ENCODE results near the gene SNORC.

The SNORC gene

DNA sequence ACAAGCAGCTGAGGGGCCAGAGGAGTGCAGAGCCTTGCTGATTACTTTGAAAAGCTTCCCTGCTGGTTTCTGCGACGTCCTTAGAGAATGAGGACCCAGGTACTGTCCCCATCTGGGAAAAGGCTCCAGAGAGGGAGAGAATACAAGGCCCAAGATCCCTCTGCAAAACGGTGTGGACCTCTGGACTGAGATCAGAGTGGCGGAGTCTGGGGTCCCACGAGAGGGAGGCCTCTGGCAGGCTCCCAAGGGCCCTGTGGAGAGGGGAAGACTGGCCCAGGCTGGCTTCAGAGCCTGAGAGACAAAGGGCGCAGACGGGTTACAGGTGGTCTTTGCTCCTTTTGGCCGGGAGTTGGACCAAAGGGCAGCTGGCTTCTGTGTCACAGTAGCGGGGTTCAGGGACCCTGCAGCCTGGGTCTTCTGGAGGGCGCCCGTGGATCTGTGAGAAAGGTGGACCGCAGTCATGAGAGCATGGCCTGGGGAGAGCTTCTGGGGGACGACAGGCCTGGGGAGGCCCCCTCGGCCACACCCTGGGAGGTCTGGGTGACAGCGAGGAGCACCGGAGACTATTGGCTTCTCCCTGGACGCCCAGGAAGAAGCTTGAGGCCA is 805 bp downstream of the SNORC start:
- no peak for DNase-seq

DNA sequence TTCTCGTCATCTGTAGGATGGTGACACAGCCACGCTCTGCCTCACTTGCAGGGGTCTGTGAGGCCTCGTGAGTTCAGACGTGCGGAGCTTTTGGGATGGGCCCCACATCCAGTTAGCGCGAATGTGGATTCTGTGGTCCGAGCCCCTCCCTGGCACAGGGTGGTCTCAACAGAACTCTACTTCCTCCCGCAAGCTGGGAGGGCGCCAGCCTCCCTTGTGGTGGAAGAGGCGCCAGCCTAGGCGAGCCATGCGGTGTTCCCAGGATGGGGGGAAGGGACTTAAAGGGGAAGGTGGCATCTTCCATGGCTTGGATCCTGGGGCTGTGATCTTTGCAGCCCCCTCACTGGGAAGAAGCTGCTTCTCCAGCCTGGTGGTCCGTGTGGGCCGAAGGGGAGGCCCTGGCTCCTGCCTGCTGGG is 1.4 kb downstream of the SNORC start:
- DNase-seq: no peak

DNA sequence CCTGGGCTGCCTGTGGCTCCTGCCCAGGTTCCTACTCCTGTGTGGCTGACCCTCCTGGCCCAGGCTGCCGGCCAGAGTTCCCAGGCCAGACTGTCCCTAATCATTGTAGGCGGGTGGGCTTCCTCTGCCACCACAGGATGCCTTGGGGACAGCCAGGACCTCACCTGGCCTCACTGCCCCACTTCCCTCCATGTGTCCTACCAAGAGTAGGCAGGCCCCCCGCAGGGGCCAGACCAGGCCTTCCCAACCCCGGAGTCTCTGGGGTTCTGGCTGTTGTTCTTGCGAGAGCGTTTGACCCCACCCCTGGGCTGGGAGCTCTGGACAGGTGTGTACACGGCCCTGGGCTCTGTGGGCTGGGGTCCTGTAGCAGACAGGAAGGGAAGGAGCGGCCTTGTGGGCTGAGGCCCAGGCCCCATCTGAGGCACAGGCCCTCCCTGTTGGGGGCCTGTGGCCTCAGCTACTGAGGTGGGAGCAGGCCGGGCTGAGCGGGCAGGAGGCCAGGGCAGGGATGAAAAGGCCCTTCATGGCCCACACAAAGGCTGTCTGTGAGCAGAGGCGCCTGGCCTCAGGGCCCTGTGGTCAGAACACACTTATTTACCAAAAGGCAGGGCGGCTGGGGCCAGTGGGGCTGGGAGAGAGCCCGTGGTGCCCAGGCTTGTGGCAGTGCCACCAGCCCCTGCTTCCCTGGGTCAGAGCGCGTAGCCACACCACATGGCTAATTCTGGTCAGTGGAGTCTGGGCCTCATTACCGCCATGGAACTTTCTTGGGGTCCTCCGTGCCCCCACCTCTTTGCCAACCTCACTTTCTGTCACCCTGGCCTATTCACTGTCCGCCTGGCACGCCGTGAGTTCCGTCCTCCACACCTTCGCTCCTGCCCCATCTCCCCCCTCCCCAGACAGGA is 2.0 kb downstream of the SNORC start:
- DNase-seq: no peak

DNA sequence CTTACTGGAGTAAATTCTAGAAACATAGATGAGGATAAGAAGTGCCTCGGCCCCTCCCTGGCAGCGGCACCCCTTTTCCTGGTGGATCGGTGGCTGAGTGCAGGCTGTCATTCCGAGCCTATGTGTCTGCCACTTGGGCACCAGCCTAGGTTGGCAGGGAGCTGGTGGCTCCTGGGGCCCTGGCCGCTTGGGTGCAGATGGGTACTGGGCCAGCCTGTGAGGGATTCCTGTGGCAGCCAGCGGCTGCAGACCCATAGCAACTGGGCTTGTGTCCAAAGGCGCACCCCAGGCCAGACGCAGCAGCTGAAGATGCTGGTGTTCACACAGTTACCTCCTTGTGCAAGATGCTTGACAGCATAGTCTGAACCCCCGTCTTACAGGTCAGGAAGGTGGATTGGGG is 2.8 kb downstream of the SNORC start:
- DNase-seq: no peak

DNA sequence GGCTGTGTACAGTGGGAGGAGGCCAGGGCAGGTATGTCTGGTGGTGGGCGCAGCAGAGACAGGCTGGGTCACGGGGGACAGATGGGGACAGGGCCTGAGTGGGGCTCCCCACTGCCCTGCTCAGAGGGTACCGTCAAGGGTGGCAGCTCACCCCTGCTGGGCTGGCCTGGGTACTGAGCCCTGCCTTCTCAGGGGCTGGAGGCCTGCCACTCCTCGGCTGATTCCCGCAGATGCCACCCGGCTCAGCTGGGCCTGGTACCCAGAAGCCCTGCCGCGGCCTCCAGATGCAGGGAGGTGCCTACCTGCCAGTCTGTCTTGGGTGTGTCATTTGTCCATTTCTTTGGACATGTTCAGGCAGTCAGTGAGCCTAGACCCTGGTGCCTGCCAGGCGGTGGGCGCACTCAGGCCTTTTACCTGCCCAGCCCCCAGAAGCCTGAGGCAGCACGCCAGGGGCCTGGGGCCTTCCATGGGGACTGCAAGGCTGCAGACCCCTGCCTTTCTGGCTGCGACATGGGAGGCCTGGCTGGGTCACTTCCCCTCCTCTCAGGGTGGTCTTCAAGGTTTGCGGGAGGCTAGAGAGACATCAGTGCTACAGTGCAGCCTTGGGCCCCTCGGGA is 3.3 kb downstream of the SNORC start:
- no peak for DNase-seq

DNA sequence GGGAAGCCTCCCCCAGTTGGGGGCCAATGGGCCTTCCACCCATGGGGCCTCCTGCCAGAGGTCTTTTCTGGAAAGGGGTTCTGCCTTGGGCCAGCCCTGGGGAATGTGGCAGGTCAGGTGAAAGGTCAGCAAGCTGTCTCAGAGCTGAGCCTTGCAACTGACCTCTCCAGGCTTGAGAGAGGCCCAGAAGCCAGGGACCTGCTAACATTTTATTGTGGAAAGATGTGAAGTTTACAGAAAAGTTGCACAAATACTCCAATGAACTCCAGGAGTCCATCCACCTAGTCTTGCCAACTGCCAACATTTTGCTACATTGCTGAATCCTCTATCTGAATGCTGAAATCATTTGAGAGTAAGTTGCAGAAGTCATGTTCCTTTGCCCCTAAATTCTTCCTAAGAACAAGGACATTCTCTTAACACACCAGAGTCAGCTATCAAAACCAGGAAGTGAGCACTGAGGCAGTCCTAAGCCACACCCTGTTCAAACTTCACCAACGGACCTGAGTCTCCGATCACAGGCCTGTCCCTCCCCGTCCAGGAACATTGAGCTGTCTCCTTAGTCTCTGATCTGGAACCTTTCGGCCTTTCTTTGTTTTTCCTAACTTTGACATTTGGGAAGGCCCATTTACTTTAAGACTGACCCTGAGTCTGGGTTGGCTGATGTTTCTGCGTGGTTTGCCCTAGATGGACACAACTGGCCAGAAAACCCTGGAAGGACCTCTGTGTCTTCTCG is 4.0 kb downstream of the SNORC start:
- DNase-seq: no peak

DNA sequence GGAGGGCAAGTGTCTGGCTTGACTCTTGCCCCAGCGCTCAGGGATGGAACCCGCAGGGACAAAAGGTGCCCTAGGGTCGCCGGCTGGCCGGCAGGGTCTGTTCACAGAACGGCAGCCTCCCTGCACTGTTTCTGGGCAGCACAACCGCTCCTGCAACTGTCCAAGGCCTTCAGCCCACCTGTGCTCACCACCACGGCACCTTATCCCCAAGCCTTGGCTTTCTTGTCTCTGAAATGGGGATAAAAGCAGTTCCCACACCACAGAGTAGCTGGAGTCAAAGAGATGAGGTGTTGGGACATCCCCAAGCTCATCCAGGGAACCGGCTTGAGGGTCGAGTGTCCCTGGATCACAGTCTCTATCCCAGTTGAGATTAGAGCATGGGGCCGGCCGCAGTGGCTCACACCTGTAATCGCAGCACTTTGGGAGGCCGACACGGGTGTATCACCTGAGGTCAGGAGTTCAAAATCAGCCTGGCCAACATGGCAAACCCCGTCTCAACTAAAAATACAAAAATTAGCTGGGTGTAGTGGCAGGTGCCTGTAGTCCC is 4.7 kb downstream of the SNORC start:
- no peak for DNase-seq

DNA sequence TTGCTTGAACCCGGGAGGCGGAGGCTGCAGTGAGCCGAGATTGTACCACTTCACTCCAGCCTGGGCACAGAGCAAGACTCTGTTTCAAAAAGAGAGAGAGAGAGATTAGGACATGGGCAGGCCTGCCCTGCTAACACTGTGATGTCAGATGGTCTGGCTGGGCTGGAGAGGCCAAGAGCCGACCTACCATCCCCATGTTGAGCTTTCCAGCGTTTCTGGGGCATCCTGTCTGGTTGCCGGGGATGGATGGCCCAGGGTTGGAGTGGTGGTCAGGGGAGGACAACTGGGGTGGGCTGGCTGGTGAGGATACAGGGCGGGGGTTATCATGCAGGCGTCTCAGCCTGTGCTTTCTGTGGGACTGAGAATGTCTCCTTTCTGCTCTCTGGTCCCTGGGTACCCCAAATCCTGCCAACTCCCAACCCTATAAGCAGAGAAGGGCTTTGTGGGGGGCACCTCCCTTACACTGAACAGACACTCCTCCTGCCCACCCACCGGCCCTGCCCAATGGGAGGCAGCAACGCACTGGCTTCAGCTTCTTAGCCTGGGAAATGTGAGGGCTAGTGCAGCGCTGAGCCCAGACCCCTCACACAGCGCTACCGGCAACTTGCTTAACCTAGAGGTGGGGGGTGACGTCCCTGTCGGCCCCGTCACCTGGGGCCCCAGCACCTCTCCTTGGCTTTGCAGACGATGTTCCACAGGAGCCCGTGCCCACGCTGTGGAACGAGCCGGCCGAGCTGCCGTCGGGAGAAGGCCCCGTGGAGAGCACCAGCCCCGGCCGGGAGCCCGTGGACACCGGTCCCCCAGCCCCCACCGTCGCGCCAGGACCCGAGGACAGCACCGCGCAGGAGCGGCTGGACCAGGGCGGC is 5.4 kb downstream of the SNORC start:
- no peak for DNase-seq

DNA sequence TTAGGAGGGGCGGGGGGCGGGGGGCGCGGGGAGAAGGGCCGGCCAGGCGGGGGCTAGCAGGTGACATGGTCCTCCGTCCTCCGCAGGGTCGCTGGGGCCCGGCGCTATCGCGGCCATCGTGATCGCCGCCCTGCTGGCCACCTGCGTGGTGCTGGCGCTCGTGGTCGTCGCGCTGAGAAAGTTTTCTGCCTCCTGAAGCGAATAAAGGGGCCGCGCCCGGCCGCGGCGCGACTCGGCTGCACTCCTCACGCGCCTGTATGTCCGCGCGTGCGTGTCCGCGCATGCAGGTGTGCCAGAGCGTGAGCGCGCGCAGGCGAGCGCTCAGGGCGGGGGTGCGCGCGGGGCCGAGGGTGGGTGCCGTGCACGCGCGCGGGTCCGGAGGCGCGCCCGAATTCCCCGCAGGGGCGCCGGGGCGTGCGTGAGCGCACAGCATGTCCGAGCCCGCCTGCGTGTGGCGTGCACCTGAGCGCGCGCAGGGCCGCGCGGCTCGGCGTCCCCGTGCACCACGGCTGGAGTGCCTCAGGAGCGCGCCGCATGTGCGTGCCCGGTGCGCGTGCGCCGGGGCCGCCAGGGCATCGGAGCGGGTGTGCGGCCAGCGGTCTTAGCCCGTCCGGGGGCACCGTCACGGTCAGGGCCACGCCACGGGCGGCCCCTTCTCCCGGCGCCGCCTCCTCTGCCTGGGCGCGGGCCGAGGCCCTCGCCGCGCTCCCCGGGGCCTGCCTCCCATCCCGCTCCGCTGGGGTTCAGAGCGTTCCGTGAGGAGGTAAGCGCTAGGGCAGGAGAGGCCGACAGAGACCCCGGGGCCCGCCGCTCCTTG is 6.3 kb downstream of the SNORC start:
- no peak for DNase-seq

DNA sequence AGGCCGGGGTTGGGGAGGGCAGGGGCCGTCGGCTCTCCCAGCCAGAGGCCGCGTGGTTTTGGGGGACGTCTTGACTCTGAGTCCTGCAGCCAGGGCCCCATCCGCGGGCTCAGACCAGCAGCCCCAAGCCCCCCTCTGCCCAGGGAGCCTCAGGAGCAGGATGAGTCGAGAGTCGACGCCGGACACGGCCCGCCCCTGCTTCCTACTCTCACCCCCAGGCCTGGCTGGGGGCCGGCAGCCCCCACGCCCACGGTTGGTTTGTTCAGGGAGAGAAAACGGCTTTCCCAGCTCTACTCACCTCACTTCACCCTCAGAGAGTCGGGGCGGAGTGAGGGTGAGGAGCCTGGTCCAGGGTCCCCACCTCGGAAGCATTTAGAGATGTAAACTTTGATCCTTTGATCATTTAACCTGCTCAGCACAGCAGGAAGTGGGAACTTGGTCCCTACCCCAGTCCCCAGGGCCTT is 6.9 kb downstream of the SNORC start:
- DNase-seq: no peak

DNA sequence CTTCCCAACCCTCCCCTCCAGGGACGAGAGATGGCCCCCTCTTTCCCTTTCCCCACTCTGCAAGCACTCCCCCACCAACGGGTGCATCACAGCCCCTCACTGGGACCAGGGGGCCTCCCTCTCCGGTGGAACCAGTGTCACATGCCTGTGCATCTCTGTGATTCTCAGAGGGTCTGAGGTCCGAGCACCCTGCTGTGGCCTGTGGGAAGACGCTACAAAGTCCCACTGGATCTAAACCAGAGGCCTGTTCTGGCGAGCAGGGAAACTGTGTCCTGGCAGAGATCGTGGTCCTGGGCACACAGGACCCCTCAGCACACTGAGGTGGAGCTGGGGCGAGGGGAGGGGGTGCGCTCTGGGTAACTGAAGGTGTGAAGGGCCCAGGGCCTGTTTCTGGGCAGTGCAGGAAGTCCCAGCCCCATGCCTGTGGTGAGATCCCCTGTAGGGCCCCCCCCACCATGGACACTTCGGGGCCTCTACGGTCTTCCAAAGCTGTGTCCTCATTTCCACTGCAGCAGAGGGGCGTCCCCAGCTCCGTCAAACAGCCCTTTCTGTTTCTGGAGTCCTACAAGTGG is 8.0 kb downstream of the SNORC start:
- DNase-seq: no peak

DNA sequence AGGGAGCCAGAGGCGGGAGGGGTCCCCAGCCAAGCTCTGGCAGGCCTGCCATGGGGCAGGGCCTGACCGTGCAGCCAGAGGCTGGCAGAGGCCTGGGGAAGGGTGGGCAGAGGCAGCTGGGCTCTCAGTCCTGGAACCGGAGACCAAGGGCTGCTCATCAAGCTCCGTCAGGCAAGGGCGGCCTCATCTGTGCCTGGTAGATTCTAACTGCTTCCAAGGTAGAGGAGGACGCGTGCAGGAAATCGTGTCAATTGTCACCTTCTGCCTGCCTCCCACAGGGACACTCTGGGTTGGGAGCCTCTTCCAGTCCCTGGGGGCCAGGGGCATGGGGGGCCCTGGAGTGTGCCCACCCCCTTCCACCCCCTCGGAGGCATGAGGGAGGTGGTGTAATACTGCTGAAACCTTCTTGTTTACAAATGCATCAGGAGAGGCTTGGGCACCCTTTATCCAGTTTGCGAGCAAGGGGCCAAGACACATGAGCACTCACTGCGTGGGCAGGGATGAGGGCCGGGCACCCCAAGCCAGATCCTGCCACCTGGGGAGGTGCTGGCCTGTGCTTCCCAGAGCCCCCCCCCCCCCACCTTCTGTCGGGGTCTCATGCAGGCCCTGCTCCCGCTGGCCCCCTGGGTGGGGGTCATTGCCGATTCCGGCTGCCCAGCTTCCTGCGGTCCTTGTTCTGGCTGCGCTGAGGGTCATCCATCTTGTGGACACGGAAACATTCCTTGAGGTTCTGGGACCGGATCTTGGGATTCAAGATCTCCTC is 9.0 kb downstream of the SNORC start:
- no peak for DNase-seq

DNA sequence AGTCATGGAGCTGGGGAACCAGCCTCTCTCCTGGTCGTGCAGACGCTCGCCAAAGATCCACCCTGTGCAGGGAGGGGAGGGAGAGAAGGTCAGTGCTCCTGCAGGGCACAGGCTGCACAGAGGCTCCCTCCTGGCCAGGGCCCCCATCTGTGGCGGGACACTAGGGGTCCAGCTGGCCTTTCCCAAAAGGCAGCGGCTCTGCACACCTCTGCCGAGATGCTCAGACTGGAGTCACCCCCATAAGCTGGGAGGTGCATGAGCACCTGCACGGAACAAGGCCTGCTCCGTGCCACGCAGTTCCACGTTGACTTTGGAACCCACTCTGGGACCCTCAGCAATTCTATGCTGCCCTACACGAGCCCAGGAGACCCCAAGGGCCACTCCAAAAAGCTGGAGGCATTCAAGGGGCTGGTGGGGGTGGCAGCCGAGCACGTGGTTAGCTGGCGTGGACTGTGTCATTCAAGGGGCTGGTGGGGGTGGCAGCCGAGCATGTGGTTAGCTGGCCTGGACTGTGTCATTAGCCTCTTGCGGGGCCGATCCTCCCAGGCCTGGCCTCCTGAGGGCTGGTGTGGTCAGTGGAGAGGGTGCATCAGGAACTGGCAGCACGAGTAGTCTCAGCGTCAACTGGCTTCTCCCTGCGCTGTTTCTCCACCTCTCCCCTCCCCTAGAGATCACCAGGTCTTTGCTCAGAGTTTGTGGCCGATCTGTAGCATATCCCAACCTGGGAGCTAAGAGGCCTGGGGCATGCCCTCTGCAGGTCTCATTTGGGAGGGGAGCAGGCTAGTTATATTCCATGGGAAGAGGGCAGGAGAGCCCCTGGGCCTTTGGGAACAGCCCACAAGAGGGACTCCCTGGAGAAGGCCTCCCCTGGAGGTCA is 9.8 kb downstream of the SNORC start:
- no peak for DNase-seq

DNA sequence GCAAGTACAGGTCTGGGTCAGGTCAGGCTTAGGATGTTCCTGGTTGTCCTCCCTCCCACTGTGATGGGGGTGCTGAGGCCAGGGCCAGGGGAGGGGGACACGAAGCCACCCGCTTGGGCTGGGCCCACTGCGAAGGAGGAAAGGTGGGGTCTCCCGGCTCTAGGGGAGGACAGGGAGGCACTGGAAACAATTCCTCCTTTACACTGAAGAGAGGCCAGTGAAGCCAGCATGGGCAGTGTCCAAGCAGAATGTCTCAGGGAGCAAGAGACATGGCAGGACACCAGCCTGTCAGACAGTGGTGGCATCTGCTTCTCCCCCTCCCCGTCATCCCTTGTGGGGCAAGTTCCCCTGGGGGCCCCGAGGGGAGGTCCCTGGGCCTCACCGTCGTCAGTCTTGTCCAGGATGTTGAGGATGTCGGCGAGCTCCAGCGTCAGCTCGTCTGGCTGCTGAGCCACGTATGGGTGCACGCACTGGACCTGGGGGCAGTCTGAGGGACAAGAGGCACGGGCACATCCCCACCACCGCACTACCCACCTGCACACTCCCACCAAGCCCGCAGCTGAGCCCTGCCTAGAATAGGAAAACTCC is 10.8 kb downstream of the SNORC start:
- DNase-seq: no peak

DNA sequence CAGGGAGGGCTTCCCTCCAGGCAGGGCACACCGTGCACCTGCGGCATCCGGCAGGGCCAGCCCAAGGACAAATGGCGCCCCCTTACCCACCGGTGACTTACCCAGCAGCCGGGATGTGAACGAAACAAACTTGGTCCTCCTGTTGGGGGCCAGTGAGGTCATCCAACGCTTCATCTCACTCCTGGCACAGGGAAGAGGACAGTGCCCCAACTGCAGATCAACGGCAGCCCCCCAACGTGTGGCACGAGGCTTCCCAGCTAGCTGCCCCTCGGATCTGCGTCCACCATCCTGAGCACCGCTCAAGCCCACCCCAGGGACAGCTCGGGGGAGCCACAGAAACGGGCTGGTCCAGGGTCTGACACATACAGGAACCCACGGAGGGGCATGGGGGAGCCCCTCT is 12.0 kb downstream of the SNORC start:
- no peak for DNase-seq

DNA sequence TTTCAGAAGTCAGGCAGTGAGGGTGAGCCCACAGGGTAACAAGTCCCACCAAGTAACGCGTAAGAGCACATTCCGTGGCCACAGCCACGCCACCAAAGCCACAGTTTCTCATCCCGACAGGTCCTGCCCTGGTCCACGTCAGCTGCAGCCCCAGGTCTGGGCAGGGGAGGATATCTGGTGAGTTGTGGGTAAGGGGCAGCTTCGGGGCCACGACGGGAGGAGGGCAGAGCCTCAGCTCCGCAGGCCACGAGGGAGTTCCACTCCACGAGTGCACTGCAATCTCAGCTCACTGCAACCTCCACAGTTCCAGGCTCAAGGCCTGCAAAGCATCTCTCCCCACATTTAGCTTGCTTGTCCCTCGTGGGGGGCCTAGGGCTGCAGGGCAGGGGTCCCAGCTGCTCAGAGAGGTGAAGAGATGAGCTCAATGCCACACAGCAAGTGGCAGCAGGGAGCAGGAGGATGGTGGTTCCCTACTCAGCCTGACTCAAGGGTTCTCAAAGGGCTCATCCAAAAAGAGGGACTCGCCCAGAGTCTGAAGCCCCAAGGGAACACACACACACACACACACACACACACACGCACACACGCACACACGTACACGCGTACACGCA is 12.5 kb downstream of the SNORC start:
- DNase-seq: no peak

DNA sequence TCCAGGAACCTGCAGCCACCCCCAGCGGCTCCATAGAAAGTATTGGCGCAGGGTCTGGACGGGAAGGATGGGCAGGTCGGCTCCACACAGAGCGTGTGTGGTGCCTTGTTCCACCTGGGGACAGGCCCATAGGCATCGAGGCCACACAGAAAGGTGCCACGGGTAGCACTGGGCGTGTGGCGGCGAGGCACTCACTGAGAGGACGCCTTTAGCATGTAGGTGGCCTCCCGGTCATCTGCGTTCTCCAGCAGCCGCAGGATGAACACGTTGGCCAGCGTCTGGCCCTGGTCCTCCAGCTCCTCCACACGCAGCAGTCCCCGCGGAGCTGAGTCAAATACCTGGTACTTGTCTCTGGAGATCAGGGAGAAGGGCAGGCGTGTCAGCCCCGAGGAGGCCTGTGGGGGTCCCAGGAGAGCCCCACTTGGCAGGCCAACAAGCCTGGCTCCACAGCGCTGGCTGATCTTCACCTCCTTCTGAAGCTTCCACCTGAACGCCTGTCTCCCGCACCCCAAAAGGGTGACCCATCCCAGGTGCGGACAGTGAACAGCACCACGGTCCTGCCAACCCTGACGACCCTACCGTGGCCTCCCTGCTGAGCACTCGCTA is 13.2 kb downstream of the SNORC start:
- no peak for DNase-seq

DNA sequence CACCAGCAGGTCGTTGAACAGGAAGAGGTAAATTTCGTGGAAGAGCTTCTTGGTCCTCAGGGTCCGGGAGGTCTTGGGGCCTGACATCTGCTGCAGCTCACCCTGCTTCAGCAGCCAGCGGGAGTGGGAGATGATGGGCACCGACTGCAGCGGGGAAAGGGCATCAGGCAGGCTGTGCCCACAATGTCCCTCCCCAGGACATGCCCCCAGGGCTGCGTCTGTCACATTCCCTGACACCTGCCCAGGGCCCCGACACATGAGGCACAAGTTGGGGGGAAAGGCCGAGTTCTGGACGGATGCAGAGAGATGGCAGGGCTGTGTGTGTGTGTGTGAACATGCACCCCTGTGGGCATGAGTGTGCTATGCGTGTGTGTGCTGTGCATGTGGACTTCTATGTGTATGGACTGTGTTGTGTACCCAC is 13.9 kb downstream of the SNORC start:
- no peak for DNase-seq
